HFFc6 (cell line): ENCODE results near the gene ACSM5. TPM values are rescaled to one million over a fixed set of nuclear protein-coding genes. Genes with fewer than 3 reads are reported as not detected.
"Not testable (repeated sequence)": the region's sequence is repeated elsewhere in the genome, so short reads cannot be mapped to it uniquely, and the experiment has no call there.

Source experiments
- DNase-seq: peaks from one replicate; pipeline ENCODE4 v3.0.0-alpha.2; 2018
- H3K27ac Mint-ChIP-seq: 2 replicates; pipeline ENCODE4 v1.8.0; 2020; ENCODE audit warnings: mild to moderate bottlenecking, mixed read lengths
- H3K27me3 Mint-ChIP-seq: 2 replicates; pipeline ENCODE4 v1.8.0; 2021; ENCODE audit warnings: mild to moderate bottlenecking, moderate library complexity, mixed read lengths; ENCODE audit not compliant: insufficient read depth
- H3K36me3 Mint-ChIP-seq: 2 replicates; pipeline ENCODE4 v1.8.0; 2021; ENCODE audit warnings: low read depth, mixed read lengths
- H3K4me1 Mint-ChIP-seq: 2 replicates; pipeline ENCODE4 v1.8.0; 2020; ENCODE audit warnings: low read depth, mixed read lengths
- H3K4me3 Mint-ChIP-seq: 2 replicates; pipeline ENCODE4 v1.8.0; 2020; ENCODE audit warnings: mild to moderate bottlenecking, moderate library complexity, mixed read lengths
- H3K9me3 Mint-ChIP-seq: 2 replicates; pipeline ENCODE4 v1.8.0; 2020; ENCODE audit warnings: mild to moderate bottlenecking, mixed read lengths
- CTCF ChIP-seq: fragments of 200-600 bp; sonication (generic); IDR thresholded peaks from 2 replicates; pipeline ENCODE4 v1.5.0; 2021; ENCODE audit warnings: antibody characterized with exemption, mild to moderate bottlenecking
- total RNA-seq, 6 experiments: library from RNA; stranded (reverse); fragmentation: NEBNext Ultra II Directional; extraction: Animal tissue kit (Norgen Biotek cat#: 25700); gene quantifications; 2 replicates in 1 of 6; 3 replicates in 5 of 6; pipeline ENCODE4 v1.2.3, GENCODE V29; 2021

Gene ACSM5
- total RNA-seq, 6 experiments from 2014 or later: not detected

DNA sequence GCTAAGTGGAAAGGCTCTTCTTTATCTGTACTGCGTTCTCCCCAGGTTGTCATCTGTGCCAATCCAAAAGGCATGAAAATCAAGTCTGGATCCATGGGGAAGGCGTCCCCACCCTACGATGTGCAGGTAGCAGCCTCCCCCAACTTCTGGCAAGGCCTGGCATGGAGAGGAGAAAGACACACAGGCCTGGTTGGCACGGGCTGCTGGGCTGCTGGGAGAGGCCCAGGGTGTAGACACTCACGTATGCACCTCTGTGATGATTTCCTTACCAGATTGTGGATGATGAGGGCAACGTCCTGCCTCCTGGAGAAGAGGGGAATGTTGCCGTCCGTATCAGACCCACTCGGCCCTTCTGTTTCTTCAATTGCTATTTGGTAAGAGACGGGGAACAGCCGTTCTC lies 21.6 kb downstream of the ACSM5 start:
- no peak for TF ChIP-seq CTCF
- Mint-ChIP-seq H3K4me1 (no peaks in the 10 kb centered on the region), H3K4me3 (no peak overlapping the region), H3K27ac (no peak overlapping the region), H3K9me3 (peaks cover 33% of the 10 kb centered on the region), H3K36me3 (no peaks in the 10 kb centered on the region), H3K27me3 (peaks cover 2% of the 10 kb centered on the region; the same call in 1 of the 2 replicates)
- no peak for DNase-seq

DNA sequence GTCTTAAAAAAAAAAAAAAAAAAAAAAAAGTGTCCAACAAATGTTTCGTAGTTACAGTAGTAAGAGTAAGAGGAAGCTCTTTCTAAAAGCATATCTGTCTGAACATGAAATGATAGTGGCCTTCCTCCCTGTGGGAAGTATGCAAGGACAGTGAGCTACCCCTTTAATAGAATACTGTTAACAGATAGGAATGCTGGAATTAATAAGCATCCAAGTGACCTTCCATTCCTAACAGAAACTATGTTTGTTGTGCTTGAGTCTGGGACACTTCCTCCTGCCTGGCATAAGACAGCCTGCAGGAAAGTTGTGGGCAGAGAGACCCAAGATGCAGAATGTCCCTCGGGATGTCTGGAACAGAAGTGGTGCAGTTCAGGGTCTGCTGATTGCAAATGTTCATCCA lies 29.6 kb downstream of the ACSM5 start:
- not testable (repeated sequence) for H3K4me1 Mint-ChIP-seq, H3K27me3 Mint-ChIP-seq, H3K27ac Mint-ChIP-seq, DNase-seq, H3K36me3 Mint-ChIP-seq, H3K4me3 Mint-ChIP-seq
- H3K9me3 Mint-ChIP-seq: peaks cover 15% of the 10 kb centered on the region

DNA sequence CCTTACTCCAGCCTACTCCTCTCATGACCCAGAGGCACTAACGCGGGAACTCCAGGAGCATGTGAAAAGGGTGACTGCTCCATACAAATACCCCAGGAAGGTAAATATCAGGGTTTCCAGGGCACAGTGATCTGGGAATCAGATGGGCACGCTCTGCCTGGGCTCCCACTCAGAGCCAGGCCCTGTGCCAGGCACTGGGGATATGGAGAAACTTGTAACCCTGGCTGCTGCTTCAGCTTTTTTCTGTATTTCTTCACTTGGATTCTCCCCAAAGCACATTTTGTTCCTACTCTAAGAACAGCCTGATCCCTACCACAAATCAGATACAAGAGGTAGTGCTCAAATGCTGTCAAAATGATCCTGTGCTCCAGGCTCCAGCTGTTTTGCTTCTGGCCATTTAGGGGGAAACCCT lies 30.5 kb downstream of the ACSM5 start:
- not testable (repeated sequence) for H3K36me3 Mint-ChIP-seq, H3K27ac Mint-ChIP-seq, DNase-seq, H3K27me3 Mint-ChIP-seq, H3K4me1 Mint-ChIP-seq, H3K4me3 Mint-ChIP-seq
- H3K9me3 Mint-ChIP-seq: peaks cover 15% of the 10 kb centered on the region

DNA sequence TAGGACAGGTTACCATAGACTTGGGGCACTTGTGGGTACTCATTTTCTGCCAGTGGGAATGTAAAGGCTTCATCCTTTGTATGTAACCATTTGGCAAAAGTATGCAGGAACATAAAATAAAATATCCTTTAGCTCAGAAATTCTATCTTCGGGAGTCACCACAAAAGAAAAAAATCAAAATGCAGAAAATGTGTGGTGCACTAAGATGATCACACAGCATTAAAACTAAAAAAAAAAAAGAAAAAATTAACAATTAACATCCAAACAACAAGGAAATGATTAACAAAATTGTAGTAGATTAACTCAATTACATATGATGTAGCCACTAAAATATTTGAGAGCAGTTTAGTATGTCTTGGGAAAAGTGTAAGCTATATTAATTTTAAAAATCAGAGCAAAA lies 31.4 kb downstream of the ACSM5 start:
- not testable (repeated sequence) for H3K9me3 Mint-ChIP-seq, H3K36me3 Mint-ChIP-seq, H3K4me3 Mint-ChIP-seq, H3K27ac Mint-ChIP-seq, DNase-seq, H3K27me3 Mint-ChIP-seq, H3K4me1 Mint-ChIP-seq

DNA sequence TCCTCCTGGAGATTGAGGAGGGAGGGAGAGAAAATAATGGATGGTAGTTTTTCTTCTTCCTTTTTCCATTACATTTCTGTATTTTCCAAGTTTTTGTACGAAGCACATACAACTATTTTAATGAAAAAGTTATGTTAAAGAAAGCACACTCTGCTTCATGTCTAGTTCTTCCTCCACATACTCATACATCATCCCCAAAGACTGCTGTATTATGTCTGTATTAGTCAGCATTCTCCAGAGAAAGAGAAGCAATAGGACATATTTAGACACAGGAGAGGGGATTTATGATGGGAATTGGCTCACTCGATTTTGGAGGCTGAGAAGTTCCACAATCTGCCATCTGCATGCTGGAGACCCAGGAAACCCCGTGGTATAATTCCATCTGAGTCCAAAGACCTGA lies 31.9 kb downstream of the ACSM5 start:
- Mint-ChIP-seq H3K4me3 (no peak overlapping the region), H3K4me1 (no peaks in the 10 kb centered on the region), H3K27ac (no peak overlapping the region), H3K36me3 (no peaks in the 10 kb centered on the region), H3K27me3 (no peaks in the 10 kb centered on the region), H3K9me3 (peaks cover 7% of the 10 kb centered on the region; the same call in 1 of the 2 replicates)
- no peak for TF ChIP-seq CTCF
- DNase-seq: no peak

DNA sequence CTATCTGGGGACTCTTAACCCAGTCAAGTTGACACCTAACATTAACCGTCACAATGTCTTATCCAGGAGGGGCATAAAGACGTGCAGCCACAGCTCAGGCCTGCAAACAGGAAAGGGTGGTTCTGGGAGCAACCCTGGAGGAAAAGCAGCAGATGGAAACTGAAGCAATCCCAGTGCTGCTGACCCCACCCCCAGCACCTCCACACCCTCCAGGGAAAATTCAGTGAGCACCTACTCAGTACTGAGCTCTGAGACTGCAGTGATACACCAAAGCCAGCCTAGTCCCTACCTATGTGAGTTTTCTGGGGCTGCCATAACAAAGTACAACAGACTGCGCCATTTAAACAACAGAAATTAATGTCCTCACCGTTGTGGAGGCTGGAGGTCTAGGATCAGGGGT lies 32.5 kb downstream of the ACSM5 start:
- H3K27me3 Mint-ChIP-seq, H3K4me3 Mint-ChIP-seq, H3K36me3 Mint-ChIP-seq, H3K9me3 Mint-ChIP-seq, H3K27ac Mint-ChIP-seq, H3K4me1 Mint-ChIP-seq, DNase-seq: not testable (repeated sequence)

DNA sequence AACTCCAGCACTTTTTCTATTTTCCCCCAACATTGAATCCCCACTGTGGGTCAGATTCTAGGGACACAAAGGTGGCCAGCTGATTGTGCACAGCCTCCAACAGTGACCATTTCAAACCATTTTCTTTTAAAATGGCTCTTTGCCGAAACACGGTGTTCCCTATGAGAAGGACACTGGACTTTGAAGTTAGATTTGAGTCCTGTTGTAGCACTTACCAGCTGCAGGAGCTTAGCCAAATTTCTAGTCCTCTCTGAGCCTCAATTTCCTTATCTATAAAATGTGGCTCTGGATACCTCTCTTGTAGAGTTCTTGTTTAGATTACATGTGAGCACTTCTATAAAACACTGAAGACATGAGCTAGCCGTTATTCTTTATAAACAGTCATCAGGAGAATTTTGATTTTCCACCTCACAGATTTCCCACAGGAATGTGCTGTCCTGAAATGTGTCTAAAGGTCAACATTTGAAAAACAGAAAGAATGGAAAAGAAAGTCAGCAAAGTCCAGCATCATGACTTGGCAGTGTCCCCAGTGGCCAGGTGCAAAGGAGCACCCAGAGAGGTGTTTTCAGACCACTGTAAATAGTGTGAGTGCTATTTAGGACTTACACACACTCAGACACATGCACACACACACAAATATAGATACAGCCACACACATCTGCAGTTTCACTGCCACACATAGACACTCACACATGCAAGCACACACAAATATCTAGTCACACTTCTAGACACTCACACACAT lies 37.5 kb downstream of the ACSM5 start:
- H3K27me3 Mint-ChIP-seq, H3K4me1 Mint-ChIP-seq, H3K4me3 Mint-ChIP-seq, DNase-seq, H3K36me3 Mint-ChIP-seq, H3K27ac Mint-ChIP-seq, H3K9me3 Mint-ChIP-seq: not testable (repeated sequence)

DNA sequence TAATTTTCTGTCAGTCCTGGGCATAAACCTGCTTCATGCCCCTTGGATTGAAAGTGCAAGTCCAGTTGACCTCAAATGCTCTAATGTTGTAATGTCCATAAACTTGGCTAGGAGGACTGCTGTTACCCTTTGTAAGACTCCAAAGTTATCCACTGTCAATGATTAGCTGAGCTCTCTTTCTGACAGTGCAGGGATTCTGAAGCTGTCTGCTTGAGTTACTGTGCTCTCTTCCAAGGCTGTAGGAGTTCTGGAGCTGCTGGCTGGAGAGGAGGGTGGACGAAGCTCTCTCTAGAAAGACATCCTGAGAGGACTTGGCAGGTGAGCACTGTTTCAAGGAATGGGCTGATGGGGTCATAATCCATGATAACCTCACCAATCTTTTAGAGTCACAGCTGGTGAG lies 42.0 kb downstream of the ACSM5 start, which contains the start of gene ACSM2A:
Gene ACSM2A, plus strand, starts transcription at position 158 of the 400 bp plus-strand sequence. CDS start 8,594 bp downstream, outside the sequence.
- not testable (repeated sequence) for H3K27ac Mint-ChIP-seq, H3K4me1 Mint-ChIP-seq, H3K27me3 Mint-ChIP-seq, H3K9me3 Mint-ChIP-seq, H3K36me3 Mint-ChIP-seq, DNase-seq, H3K4me3 Mint-ChIP-seq

DNA sequence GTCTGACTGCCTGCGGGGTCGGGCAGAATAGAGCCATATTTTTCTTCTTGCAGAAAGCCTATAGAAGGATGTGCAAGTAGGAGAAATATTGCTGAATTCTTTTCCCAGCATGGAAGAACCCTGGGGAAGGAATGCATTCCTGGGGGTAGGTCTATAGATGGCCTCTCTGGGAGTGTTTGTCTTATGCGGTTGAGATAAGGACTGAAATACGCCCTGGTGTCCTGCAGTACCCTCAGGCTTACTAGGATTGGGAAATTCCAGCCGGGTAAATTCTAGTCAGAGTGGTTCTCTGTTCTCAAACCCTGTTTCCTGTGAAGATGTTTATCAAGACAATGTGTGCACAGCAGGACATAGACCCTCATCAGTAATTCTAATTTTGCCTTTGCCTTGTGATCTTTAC lies 44.3 kb downstream of the ACSM5 start:
- not testable (repeated sequence) for DNase-seq, H3K4me1 Mint-ChIP-seq, H3K9me3 Mint-ChIP-seq, H3K36me3 Mint-ChIP-seq, H3K27ac Mint-ChIP-seq, H3K27me3 Mint-ChIP-seq, H3K4me3 Mint-ChIP-seq

DNA sequence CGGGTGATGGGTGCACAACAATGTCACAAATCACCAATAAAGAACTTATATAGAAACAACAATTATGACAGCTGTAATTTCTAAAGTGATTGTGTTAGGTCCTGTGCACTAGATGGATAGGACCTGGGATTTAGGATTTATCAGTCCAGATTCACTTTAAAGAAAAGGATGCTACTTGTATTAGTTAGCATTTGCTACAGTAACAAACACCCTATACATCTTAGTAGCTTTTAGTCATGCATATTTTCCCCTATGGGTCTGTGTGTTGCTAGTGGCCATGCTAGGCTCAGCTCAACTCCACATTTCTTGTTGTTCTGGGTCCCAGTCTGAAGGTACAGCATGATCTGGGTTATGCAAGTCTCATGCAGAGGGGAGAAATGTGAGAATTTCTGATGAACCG lies 49.9 kb downstream of the ACSM5 start:
- not testable (repeated sequence) for H3K27ac Mint-ChIP-seq, H3K4me3 Mint-ChIP-seq, H3K4me1 Mint-ChIP-seq, H3K36me3 Mint-ChIP-seq, H3K27me3 Mint-ChIP-seq, DNase-seq
- peaks cover 15% of the 10 kb centered on the region for H3K9me3 Mint-ChIP-seq

GRCh38 chr16:20460313-20460712 lies 51.0 kb downstream of the ACSM5 start:
- not testable (repeated sequence) for H3K27ac Mint-ChIP-seq, H3K27me3 Mint-ChIP-seq, DNase-seq, H3K4me3 Mint-ChIP-seq, H3K36me3 Mint-ChIP-seq, H3K4me1 Mint-ChIP-seq
- H3K9me3 Mint-ChIP-seq: peaks cover 20% of the 10 kb centered on the region

DNA sequence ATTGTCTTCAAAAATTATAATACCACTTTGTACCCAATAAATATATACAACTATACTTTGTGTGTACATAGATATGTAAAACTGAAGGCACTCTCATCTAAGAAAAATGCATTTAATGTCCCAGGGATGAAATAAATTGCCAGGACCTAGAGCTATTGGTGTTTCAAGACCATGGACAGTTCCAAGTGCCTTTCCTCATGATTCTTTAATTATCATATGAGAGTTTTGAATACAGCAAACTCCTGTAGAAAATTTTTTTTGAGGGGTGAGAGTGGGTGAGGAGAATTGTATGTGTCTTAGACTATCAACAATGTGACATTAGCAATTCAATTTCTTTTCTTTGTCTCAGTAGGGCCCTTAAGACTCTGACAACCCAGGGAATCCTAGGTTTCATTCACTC lies 59.6 kb downstream of the ACSM5 start:
- peaks cover 56% of the 10 kb centered on the region for H3K9me3 Mint-ChIP-seq
- not testable (repeated sequence) for H3K36me3 Mint-ChIP-seq, H3K4me3 Mint-ChIP-seq, H3K27me3 Mint-ChIP-seq, DNase-seq, H3K27ac Mint-ChIP-seq, H3K4me1 Mint-ChIP-seq
